GM23338 (cell line): ENCODE measurements around the gene CDC25C.

Experiments
- CREB1 ChIP-seq: fragments of 250-450 bp; sonication (Bioruptor Pico); IDR thresholded peaks from 2 replicates; pipeline ENCODE4 v1.5.0; 2020; ENCODE audit warnings: low read depth, mild to moderate bottlenecking, moderate library complexity
- CTCF ChIP-seq, 2 experiments: fragments of 200-600 bp in 1 of 2; sonication (generic) in 1 of 2; conservative IDR thresholded peaks; 2 replicates each; pipeline versions ENCODE4 v1.5.1 to v1.6.1; 2016 to 2017; ENCODE audit warnings: antibody characterized with exemption in 2 of 2, low read depth in 2 of 2, mild to moderate bottlenecking in 2 of 2, moderate library complexity in 1 of 2
- EZH2 ChIP-seq: fragments of 200-600 bp; sonication (generic); IDR thresholded peaks from one replicate; pipeline ENCODE4 v1.8.0; 2017; ENCODE audit warnings: antibody characterized with exemption, mild to moderate bottlenecking, low read depth; ENCODE audit not compliant: unreplicated experiment
- EZH2phosphoT487 ChIP-seq: fragments of 200-600 bp; sonication (generic); IDR thresholded peaks from one replicate; pipeline ENCODE4 v1.8.1; 2018; ENCODE audit warnings: antibody characterized with exemption; ENCODE audit not compliant: unreplicated experiment
- JUNB ChIP-seq: IDR thresholded peaks from one replicate; pipeline ENCODE4 v1.6.1; 2016; ENCODE audit warnings: antibody characterized with exemption; ENCODE audit not compliant: unreplicated experiment
- POLR2AphosphoS5 ChIP-seq: IDR thresholded peaks from 2 replicates; pipeline ENCODE4 v1.6.1; 2016; ENCODE audit warnings: antibody characterized with exemption, low read depth
- STAT1 ChIP-seq: IDR thresholded peaks from one replicate; pipeline ENCODE4 v1.6.1; 2016; ENCODE audit warnings: antibody characterized with exemption; ENCODE audit not compliant: unreplicated experiment
- ZNF114 ChIP-seq: fragments of 250-450 bp; sonication (Bioruptor Pico); IDR thresholded peaks from 2 replicates; pipeline ENCODE4 v1.5.0; 2020; ENCODE audit warnings: mild to moderate bottlenecking, moderate library complexity
- ZNF462 ChIP-seq: fragments of 250-450 bp; sonication (Bioruptor Pico); IDR thresholded peaks from 2 replicates; pipeline ENCODE4 v1.5.0; 2020; ENCODE audit warnings: mild to moderate bottlenecking, moderate library complexity
- TF ChIP-seq, protein P1 (sequence below): IDR thresholded peaks from one replicate; pipeline ENCODE4 v1.6.1; 2018; ENCODE audit warnings: antibody characterized with exemption; ENCODE audit not compliant: unreplicated experiment

DNA sequence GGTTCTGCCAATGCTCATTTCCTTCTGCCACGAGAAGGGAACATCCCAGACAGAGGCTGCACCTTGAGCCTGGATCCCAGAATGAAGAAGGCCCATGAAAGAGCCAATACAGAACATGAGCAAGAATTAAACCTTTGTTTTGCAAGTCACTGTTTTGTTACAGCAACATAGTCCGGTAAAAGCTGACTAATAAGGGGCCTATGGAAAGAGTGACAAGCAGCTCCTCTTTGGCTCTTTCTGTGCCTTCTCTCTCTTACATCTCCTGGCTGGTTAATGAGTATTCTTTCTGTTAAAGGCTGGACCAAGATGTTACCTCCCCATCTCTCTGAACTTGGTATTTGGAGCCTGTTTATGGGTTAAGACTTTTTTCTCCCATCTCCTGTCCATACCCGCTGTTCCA is 68.0 kb downstream of the CDC25C start:
- TF ChIP-seq CTCF (conservative IDR thresholded peaks at IDR 0.05; ENCODE audit: low read depth in 2 of 2) (no peak), POLR2AphosphoS5 (no peak), EZH2phosphoT487 (no peak), JUNB (no peak), ZNF462 (CRISPR knock-in tag) (no peak), EZH2 (no peak), CREB1 (CRISPR knock-in tag) (no peak), STAT1 (no peak), ZNF114 (no peak)
- TF ChIP-seq, protein P1, sequence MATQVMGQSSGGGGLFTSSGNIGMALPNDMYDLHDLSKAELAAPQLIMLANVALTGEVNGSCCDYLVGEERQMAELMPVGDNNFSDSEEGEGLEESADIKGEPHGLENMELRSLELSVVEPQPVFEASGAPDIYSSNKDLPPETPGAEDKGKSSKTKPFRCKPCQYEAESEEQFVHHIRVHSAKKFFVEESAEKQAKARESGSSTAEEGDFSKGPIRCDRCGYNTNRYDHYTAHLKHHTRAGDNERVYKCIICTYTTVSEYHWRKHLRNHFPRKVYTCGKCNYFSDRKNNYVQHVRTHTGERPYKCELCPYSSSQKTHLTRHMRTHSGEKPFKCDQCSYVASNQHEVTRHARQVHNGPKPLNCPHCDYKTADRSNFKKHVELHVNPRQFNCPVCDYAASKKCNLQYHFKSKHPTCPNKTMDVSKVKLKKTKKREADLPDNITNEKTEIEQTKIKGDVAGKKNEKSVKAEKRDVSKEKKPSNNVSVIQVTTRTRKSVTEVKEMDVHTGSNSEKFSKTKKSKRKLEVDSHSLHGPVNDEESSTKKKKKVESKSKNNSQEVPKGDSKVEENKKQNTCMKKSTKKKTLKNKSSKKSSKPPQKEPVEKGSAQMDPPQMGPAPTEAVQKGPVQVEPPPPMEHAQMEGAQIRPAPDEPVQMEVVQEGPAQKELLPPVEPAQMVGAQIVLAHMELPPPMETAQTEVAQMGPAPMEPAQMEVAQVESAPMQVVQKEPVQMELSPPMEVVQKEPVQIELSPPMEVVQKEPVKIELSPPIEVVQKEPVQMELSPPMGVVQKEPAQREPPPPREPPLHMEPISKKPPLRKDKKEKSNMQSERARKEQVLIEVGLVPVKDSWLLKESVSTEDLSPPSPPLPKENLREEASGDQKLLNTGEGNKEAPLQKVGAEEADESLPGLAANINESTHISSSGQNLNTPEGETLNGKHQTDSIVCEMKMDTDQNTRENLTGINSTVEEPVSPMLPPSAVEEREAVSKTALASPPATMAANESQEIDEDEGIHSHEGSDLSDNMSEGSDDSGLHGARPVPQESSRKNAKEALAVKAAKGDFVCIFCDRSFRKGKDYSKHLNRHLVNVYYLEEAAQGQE, result no peak
